D341Med (cell line): Measurements from ENCODE around the gene SIX6.

Experiments used
- DNase-seq: peaks from one replicate; pipeline ENCODE4 v3.0.0; 2012; ENCODE audit warnings: low spot score

Gene SIX6

GRCh38 chr14:60514378-60514740 is 5.4 kb downstream of the SIX6 start:
- no peak for DNase-seq

DNA sequence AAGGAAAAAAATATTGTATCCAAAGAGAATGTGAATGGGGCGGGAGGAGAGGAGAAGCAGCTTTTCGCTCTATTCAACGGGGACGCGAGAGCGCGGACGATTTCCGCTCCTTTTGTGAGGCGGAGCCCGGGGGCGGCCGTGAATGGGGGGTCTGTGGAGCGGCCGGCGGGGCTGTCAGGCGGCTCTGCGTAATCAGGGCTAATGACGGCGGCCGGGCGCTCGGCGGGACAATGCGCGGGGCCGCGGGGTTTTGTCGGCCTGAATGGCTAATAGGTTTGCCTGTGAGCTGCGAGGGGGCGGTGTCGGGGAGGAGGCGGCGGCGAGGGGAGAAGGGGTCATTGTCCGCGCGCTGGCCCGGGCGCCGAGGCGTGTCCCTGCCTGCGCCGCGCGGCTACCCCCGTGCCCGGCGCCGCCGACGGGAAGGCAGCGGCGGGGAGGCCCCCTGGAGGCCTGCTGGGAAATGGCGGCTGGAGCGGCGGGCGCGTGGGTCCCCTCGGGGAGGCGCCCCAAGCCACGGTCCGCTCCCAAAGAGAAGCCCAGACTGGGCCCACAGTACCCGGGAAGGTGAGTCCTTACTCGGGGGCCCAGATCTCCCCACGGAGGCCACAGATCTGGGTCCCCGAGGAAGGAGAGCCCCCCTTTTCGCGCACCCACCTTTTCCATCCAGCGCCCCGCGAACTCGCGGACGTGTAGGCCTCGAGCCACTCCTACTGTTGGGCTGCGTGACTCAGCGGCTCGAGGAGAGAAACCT is 6.0 kb downstream of the SIX6 start:
- DNase-seq, result peak; percentile 70

GRCh38 chr14:60515511-60516289 is 6.8 kb downstream of the SIX6 start:
- no peak for DNase-seq

- no peak for DNase-seq
Measured at GRCh38 chr14:60532442-60532841, 23.5 kb downstream of the SIX6 start.

DNA sequence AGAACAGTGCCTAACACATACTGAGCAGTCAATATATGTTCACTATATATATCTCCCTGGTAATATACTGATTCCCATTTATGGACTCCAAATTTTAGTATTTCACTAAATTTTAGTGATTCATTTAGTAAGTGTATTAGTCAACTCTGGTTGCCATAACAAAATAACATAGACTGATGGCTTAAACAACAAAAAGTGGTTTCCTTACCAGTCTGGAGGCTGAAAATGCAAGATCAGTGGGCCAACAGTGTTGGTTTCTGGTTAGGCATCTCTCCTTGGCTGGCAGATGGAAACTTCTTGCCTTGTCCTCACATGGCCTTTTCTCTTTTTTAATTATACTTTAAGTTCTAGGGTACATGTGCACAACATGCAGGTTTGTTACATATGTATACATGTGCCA is 28.7 kb downstream of the SIX6 start:
- no peak for DNase-seq

- DNase-seq, result no peak
Measured at GRCh38 chr14:60544659-60545058, 35.7 kb downstream of the SIX6 start.

- DNase-seq, result no peak
Measured at GRCh38 chr14:60553808-60554207, 44.9 kb downstream of the SIX6 start.

DNA sequence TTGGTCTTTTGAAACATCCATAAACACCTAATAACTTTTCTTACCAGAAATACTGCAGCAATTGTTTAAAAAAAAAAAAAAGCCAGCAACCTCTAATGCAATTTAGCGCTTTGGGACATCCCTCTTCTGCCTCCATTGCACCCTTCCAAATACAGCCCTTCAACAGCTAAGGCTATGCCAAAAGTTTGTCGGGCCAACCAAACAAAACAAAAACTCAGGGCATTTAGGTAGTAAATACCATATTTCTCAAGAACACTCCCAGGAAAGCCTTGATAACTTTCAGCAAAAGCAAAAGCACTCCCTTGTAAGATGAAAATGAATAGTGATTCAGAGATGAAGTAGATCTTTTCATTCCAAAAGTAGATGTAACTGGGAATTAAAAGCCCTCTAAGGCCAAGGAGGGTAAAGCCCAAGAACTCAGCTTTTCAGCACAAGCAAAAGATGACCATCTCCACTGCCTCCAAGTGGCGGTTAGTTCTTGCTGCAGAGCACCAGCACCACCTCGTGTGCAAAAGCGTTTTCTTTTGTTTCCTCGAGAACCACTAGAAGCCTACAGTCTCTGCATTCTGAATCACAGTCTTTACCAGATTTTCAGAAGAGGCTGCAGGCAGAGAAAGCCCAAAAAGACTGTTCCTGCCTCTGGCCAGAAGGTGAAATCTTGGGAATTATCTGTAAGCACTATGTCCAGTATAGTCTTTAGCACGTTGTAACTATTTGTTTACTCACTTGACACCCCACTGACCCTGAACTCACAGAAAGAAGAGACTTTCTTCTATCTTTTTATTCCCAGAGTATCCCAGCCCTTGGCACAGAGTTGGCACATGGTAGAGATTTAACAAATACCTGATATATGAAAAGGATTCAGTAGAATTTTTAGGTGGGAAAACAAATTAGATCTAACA is 53.1 kb downstream of the SIX6 start:
- DNase-seq, result peak; percentile 63
